NCI-H460 (cell line): ENCODE measurements around the gene USP17L27. TPM values are rescaled to one million over a fixed set of nuclear protein-coding genes. Genes with fewer than 3 reads are reported as not detected.
"Not testable (repeated sequence)": the region's sequence is repeated elsewhere in the genome, so short reads cannot be mapped to it uniquely, and the experiment has no call there.

Experiments
- DNase-seq: peaks from one replicate; pipeline ENCODE4 v3.0.0-alpha.2; 2016; ENCODE audit warnings: low read depth; ENCODE audit errors: extremely low read depth
- polyA plus RNA-seq: library from polyadenylated mRNA; depleted of rRNA; stranded (reverse); fragments of >200 nt; gene quantifications from 2 replicates; pipeline ENCODE4 v1.2.3, GENCODE V29; 2014; cell fraction: nucleus; rRNA removed
- total RNA-seq: library from RNA; depleted of rRNA; stranded (reverse); fragments of >200 nt; shearing (Covaris generic); gene quantifications from 2 replicates; pipeline ENCODE4 v1.2.3, GENCODE V29; 2014; rRNA removed

USP17L27 gene
- total RNA-seq, result not detected in 2 replicates
- not detected in 2 replicates for polyA plus RNA-seq

GRCh38 chr4:9343848-9344247, at the start of gene USP17L27:
TSS of gene USP17L27 (plus strand) at chr4:9344148. CDS start at chr4:9344148, 0 bp downstream.
- not testable (repeated sequence) for DNase-seq

- not testable (repeated sequence) for DNase-seq
These were observed 19.8 kb upstream of the USP17L27 start for GRCh38 chr4:9324191-9324590.

DNA sequence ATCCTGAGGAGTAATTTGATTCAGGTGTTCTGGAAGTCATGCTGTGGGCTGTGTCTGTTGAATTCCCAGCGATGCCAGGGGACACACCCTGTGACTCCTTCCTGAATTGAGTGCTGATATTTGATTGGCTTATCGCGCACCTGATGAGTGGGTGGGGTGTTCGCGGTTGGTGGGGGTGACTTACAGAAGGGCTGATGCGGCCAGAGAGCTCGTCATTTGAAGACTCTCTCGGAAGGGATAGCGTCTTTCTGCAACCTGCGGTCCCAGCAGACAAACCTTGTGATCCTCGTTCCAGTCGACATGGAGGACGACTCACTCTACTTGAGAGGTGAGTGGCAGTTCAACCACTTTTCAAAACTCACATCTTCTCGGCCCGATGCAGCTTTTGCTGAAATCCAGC, 19.1 kb upstream of the USP17L27 start, which contains the start of gene USP17L24:
USP17L24 (plus strand) TSS at position 301 of the 400 bp plus-strand sequence; CDS start at position 301, 0 bp downstream.
- not testable (repeated sequence) for DNase-seq

DNA sequence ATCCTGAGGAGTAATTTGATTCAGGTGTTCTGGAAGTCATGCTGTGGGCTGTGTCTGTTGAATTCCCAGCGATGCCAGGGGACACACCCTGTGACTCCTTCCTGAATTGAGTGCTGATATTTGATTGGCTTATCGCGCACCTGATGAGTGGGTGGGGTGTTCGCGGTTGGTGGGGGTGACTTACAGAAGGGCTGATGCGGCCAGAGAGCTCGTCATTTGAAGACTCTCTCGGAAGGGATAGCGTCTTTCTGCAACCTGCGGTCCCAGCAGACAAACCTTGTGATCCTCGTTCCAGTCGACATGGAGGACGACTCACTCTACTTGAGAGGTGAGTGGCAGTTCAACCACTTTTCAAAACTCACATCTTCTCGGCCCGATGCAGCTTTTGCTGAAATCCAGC, 14.3 kb upstream of the USP17L27 start, which contains the start of gene USP17L25:
USP17L25 (plus strand) TSS at position 301 of the 400 bp plus-strand sequence; CDS start at position 301, 0 bp downstream.
- not testable (repeated sequence) for DNase-seq

DNA sequence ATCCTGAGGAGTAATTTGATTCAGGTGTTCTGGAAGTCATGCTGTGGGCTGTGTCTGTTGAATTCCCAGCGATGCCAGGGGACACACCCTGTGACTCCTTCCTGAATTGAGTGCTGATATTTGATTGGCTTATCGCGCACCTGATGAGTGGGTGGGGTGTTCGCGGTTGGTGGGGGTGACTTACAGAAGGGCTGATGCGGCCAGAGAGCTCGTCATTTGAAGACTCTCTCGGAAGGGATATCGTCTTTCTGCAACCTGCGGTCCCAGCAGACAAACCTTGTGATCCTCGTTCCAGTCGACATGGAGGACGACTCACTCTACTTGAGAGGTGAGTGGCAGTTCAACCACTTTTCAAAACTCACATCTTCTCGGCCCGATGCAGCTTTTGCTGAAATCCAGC, 9.6 kb upstream of the USP17L27 start, which contains the start of gene USP17L26:
USP17L26 (plus strand) TSS at position 301 of the 400 bp plus-strand sequence; CDS start at position 301, 0 bp downstream.
- not testable (repeated sequence) for DNase-seq

- not testable (repeated sequence) for DNase-seq
These were observed 4.8 kb upstream of the USP17L27 start, which contains the start of gene USP17L5 for GRCh38 chr4:9339103-9339502. TSS of gene USP17L5 (plus strand) at chr4:9339403. CDS start at chr4:9339403, 0 bp downstream.

GRCh38 chr4:9348593-9348992, 4.6 kb downstream of the USP17L27 start, which contains the start of gene USP17L28:
TSS of gene USP17L28 (plus strand) at chr4:9348893. CDS start at chr4:9348893, 0 bp downstream.
- not testable (repeated sequence) for DNase-seq

- DNase-seq, result not testable (repeated sequence)
These were observed 6.9 kb downstream of the USP17L27 start for GRCh38 chr4:9350866-9351265.

- DNase-seq, result not testable (repeated sequence)
These were observed 9.4 kb downstream of the USP17L27 start, which contains the start of gene USP17L29 for GRCh38 chr4:9353338-9353737. TSS of gene USP17L29 (plus strand) at chr4:9353638. CDS start at chr4:9353638, 0 bp downstream.

DNA sequence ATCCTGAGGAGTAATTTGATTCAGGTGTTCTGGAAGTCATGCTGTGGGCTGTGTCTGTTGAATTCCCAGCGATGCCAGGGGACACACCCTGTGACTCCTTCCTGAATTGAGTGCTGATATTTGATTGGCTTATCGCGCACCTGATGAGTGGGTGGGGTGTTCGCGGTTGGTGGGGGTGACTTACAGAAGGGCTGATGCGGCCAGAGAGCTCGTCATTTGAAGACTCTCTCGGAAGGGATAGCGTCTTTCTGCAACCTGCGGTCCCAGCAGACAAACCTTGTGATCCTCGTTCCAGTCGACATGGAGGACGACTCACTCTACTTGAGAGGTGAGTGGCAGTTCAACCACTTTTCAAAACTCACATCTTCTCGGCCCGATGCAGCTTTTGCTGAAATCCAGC, 18.9 kb downstream of the USP17L27 start, which contains the start of gene USP17L30:
USP17L30 (plus strand) TSS at position 301 of the 400 bp plus-strand sequence; CDS start at position 301, 0 bp downstream.
- DNase-seq, result not testable (repeated sequence)

DNA sequence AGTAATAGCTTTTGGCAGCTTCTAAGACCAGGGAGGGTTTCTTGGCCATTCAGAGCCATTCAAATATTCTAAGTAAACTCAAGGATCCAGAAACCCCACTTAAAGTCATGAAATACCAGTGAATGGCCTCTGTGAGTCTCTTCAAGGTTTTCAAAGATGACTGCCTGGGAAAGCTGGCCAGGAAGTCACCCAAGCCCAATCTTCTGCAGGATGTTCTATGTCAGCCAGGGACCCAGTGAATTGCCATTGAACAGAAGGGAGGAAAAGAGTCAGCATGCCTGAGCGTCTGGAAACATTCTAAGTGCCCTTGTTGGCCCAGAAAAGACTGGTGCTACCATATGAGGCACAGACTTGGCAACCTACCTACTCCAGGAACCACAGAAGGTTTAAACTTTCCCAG, 35.9 kb downstream of the USP17L27 start:
- DNase-seq, result not testable (repeated sequence)

- not testable (repeated sequence) for DNase-seq
These were observed 37.1 kb downstream of the USP17L27 start for GRCh38 chr4:9381012-9381534.

DNA sequence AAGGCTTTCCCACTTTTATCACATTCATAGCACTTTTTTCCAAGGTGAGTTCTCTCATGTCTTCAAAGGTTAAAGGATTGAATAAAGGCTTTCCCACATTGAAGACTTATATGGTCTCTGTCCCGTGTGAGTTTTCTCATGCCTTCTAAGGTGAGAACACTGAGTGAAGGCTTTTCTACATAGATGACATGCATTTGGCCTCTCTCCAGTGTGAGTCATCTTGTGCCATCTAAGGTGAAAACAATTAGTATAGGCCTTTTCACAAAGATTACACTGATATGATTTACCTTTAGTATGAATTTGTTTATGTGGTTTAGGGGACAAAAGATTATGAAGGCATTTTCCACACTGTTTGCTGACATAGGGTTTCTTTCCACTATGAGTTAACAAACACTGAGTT, 40.2 kb downstream of the USP17L27 start:
- DNase-seq, result no peak

GRCh38 chr4:9389001-9389400, 45.1 kb downstream of the USP17L27 start:
- DNase-seq, result not testable (repeated sequence)

Other genes starting within 250 kb of the USP17L27 start
- gene FAM90A26, start 173.7 kb upstream of the USP17L27 start, total RNA-seq, result not detected in 2 replicates
- gene USP17L10, start 133.5 kb upstream of the USP17L27 start, total RNA-seq, result not detected in 2 replicates
- not detected in 2 replicates for gene USP17L11, start 128.7 kb upstream of the USP17L27 start, total RNA-seq
- not detected in 2 replicates for gene USP17L12, start 124.0 kb upstream of the USP17L27 start, total RNA-seq
- gene USP17L13, start 119.3 kb upstream of the USP17L27 start, total RNA-seq, result not detected in 2 replicates
- gene USP17L15, start 109.8 kb upstream of the USP17L27 start, total RNA-seq, result 0.05 TPM in 1 of 2 replicates, not detected in the other
- gene USP17L17, start 100.3 kb upstream of the USP17L27 start, total RNA-seq, result not detected in 2 replicates
- not detected in 2 replicates for gene USP17L18, start 95.5 kb upstream of the USP17L27 start, total RNA-seq
- not detected in 2 replicates for gene USP17L19, start 90.8 kb upstream of the USP17L27 start, total RNA-seq
- not detected in 2 replicates for gene USP17L20, start 86.0 kb upstream of the USP17L27 start, total RNA-seq
- gene USP17L21, start 81.3 kb upstream of the USP17L27 start, total RNA-seq, result not detected in 2 replicates
- not detected in 2 replicates for gene USP17L22, start 76.5 kb upstream of the USP17L27 start, total RNA-seq
- not detected in 2 replicates for gene USP17L24, start 19.0 kb upstream of the USP17L27 start, total RNA-seq
- not detected in 2 replicates for gene USP17L25, start 14.2 kb upstream of the USP17L27 start, total RNA-seq
- gene USP17L26, start 9.5 kb upstream of the USP17L27 start, total RNA-seq, result not detected in 2 replicates
- gene USP17L5, start 4.7 kb upstream of the USP17L27 start, total RNA-seq, result not detected in 2 replicates
- gene USP17L28, start 4.7 kb downstream of the USP17L27 start, total RNA-seq, result not detected in 2 replicates
- gene USP17L29, start 9.5 kb downstream of the USP17L27 start, total RNA-seq, result not detected in 2 replicates
- gene USP17L30, start 19.0 kb downstream of the USP17L27 start, total RNA-seq, result not detected in 2 replicates
- not detected in 2 replicates for gene DEFB131A, start 100.3 kb downstream of the USP17L27 start, total RNA-seq